NCI-H526 treated with DMSO at 0.1 percent for 48 hours (cell line): ENCODE measurements around the gene SHC3.

Experiments used
- DNase-seq: peaks from one replicate; lab custom pipeline; 2025; lab: John Stamatoyannopoulos, UW

Gene SHC3

DNA sequence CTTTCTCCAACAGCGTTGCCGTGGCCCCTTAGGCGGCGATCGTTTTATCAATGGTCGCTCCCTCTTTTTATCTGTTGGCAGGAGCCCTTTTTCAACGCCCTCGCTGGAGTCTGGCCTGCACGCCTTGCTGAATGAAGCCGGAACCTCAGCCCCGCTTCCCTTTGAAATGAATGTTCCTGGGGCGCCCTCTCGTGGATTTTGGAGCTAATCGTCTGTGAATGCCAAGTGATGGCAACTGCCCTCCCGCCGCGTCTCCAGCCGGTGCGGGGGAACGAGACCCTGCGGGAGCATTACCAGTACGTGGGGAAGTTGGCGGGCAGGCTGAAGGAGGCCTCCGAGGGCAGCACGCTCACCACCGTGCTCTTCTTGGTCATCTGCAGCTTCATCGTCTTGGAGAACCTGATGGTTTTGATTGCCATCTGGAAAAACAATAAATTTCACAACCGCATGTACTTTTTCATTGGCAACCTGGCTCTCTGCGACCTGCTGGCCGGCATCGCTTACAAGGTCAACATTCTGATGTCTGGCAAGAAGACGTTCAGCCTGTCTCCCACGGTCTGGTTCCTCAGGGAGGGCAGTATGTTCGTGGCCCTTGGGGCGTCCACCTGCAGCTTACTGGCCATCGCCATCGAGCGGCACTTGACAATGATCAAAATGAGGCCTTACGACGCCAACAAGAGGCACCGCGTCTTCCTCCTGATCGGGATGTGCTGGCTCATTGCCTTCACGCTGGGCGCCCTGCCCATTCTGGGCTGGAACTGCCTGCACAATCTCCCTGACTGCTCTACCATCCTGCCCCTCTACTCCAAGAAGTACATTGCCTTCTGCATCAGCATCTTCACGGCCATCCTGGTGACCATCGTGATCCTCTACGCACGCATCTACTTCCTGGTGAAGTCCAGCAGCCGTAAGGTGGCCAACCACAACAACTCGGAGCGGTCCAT, 177.4 kb downstream of the SHC3 start:
- DNase-seq: peak; percentile 31

DNA sequence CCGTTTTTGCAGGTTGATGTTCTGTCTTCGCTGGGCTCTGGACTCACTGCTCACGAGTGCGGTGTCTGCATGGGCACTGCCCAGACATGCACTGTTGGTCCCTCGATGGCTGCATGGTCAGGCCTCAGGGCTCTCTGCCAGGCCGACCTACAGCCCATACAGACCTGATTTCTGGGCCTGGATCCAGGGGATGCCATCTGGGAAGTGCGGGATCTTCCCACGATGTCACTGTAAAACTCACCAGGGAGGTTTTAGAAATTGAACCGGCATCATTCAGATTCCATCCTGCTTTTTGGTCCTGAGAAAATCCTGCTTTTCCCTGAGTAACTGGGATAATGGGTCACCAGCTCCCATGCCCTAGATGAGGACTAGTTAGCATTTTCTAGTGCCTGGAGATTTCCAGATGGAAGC, 178.2 kb downstream of the SHC3 start:
- no peak for DNase-seq

DNA sequence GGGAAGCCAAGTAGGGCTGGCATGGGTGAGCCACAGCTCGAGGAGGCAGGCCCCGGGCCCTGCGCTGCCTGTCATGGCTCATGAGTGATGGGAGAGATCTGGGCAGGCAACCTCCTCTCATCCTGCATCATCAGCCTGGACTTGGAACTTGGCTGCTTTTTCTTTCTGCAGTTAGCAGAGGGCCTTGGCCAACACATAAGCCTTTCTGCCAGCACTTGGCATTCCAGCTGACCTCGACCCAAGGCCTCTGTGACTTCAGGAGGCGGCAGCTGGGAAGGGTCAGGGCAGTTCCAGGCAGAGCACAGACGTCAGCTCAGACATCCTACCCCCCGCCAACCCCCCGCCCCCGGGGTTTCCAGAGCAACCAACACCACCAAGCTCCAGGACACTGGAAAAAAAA, 179.7 kb downstream of the SHC3 start:
- DNase-seq: no peak

DNA sequence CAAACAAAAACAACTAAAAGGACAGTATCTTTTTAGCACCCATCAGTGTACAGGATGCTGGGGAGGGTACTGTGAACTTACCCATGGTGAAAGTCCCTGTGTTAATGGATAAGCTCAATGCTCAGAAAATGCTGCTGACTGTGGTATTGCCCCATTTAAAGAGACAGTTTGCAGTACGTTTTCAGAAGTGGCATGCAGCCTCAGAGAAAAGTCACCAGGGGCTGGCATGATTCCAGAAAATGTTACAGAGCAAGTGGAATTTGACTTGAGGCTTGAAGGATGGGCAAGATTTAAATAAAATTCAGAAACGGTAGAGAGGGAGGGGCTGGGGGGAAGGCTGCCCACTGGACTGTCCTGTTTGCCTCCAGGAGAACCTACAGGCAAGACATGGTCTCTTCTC, 180.1 kb downstream of the SHC3 start:
- DNase-seq: no peak

GRCh38 chr9:88997646-88998045, 181.0 kb downstream of the SHC3 start:
- no peak for DNase-seq

- DNase-seq: no peak
Observed at GRCh38 chr9:88996921-88997235, 181.7 kb downstream of the SHC3 start.

GRCh38 chr9:88996046-88996920, 182.3 kb downstream of the SHC3 start:
- DNase-seq: no peak

GRCh38 chr9:88995627-88996026, 183.0 kb downstream of the SHC3 start:
- DNase-seq: no peak

DNA sequence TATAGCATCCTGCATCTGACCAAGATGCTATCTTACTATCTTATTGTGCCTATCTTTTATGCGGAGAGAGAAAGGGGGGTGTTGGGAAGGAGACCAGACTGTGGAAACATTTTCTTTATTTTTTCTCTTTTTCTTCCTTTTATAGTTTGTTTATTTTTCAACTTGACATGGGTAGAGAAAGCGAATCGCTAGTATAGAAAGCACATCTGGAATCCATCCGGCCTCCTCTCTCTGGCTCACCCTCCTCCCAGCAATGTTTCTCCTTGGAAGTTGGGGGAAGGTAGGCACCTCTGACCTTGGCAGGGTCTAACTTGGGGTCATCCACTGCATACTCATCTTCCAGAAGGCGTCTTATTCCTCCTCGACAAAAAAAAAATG, 183.4 kb downstream of the SHC3 start:
- DNase-seq: no peak

DNA sequence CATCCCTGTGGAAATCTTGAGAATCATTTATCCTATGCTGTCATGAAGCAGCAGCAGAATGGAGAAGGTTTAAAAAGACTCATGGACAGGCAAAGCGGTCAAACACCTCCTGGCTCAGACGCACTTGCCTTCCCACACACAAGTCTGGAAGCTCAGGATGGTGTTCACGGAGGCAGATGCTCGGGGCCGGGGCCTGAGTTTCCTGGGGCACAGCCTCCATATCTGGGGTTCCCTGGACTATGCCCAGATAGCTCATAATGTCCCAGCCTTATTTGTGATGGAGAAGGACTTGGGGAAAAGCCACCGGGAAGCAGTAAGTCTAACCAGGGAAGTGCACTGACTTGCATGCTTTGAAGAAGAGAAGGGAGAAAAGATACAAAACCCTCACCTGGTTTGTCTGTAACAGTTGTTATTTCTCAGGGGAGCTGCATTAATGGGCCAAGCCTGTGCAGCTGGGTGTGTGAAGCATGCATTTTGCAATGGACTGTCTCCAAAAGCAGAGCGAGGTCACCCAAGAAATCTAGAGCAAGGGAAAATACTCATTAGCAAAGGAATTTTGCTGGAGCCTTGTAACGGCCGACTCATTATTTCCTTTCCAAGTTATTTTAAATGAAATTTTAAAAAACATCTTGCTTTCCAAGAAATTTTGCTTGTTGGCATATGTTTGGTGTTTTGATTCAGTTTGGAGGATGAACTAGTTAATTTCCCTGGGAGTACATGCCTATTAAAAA, 184.0 kb downstream of the SHC3 start:
- DNase-seq: no peak

DNA sequence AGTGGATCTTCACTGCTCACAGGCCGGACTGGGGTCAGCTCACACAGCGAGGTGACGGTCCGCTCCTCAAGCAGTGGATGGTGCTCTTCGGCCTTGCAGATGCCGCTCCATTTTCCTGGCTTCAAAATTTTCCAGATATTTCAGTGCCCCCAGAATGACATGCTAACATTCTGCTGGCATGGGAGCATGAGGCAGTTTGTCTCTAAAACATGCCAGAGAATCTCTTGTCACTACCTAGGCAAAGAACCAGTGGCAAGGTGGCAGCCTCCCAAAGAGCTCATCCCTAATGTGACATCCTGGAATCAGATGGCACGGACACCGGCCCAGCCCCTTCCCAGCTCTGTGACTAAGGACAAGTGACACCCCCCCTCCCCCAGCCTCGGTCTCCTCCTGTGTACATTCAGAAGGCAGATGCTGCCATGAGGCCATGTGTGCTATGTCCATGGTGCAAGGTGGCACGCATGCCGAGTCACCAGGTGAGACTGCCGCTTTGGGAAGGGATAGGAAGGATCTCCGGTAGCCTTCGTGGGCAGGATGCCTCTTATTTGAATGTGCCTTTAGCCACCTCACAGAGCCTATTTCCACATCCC, 184.7 kb downstream of the SHC3 start:
- DNase-seq: no peak

DNA sequence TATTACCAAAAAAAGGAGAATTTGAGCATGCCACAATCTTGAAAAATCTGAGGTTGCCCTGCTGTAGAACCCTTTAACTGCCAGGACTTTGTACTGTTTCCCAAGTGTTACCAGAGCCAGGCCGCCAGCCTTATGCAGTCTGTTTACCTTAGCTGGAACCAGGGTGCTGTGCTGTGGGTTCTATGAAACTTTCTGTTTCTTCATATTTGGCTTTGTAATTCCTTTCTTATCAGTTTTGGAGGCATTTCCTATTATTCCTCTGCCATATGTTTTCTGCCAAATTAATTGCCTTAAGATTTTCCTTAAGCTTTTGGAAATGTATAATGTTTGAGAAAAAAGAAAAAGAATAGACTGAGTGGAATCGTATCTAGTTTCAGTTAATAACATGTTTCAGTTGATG, 185.3 kb downstream of the SHC3 start:
- DNase-seq: no peak

GRCh38 chr9:88992556-88992955, 186.1 kb downstream of the SHC3 start:
- DNase-seq: no peak

- DNase-seq: no peak
Observed at GRCh38 chr9:88991066-88992034, 187.3 kb downstream of the SHC3 start, which contains the start of gene S1PR3. S1PR3 (plus strand) TSS chr9:88991468; CDS start chr9:89001201, 9,733 bp downstream.

- no peak for DNase-seq
Observed at GRCh38 chr9:88990729-88991065, 187.9 kb downstream of the SHC3 start.

GRCh38 chr9:88990041-88990728, 188.4 kb downstream of the SHC3 start:
- no peak for DNase-seq

- DNase-seq: no peak
Observed at GRCh38 chr9:88988796-88989641, 189.6 kb downstream of the SHC3 start.

GRCh38 chr9:88987661-88988060, 191.0 kb downstream of the SHC3 start:
- no peak for DNase-seq

DNA sequence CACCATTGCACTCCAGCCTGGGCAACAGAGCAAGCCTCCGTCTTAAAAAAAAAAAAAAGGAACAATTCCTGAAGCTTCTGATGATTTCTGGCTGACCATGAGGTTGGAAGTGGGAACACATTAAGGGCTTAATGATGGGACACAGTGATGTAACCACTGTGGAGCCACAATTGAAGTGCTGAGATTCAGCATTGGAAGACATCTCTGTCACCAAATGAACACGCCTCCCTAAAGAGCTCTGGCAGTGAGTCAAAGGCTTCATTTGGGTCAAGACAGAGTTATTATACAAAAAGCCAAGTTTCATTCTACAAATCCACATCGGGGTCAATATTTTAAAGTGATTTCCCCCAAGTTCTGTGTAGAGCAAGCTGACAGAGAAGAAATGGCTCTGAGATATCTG, 191.8 kb downstream of the SHC3 start:
- DNase-seq: no peak
